Hepatocyte (in vitro differentiated cells): Measurements from ENCODE around the gene FANCD2.

Source experiments
- EZH2phosphoT487 ChIP-seq: fragments of 200-600 bp; sonication (generic); IDR thresholded peaks from one replicate; pipeline ENCODE4 v1.6.1; 2018; ENCODE audit warnings: antibody characterized with exemption, mild to moderate bottlenecking, low read depth, moderate library complexity; ENCODE audit not compliant: unreplicated experiment, severe bottlenecking
- TF ChIP-seq, protein P1 (sequence below): fragments of 200-600 bp; sonication (generic); IDR thresholded peaks from 2 replicates; pipeline ENCODE4 v1.5.1; 2016; ENCODE audit warnings: antibody characterized with exemption, mild to moderate bottlenecking; ENCODE audit not compliant: poor library complexity

DNA sequence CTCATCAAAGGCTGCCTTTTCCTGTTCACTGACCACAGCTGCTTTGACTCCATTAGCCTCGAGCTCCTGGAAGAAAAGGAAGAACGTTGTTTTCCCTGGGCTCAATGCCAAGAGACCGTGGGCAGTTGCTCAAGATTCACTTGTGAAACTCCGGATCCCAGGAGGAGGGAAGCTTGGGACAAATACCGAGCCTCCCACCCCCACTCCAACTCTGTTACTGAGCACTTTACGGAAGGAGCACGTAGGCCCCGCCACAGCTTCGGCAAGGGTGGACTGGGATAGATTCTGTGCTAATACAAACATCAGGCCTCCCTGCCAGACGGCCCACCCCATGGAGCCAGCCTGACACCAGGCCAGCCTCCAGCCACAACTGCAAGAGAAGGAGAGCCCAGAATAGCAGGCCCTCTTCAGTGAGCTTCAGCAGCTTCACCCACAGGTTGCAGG is 10.8 kb upstream of the FANCD2 start:
- TF ChIP-seq EZH2phosphoT487: no peak
- TF ChIP-seq, protein P1, sequence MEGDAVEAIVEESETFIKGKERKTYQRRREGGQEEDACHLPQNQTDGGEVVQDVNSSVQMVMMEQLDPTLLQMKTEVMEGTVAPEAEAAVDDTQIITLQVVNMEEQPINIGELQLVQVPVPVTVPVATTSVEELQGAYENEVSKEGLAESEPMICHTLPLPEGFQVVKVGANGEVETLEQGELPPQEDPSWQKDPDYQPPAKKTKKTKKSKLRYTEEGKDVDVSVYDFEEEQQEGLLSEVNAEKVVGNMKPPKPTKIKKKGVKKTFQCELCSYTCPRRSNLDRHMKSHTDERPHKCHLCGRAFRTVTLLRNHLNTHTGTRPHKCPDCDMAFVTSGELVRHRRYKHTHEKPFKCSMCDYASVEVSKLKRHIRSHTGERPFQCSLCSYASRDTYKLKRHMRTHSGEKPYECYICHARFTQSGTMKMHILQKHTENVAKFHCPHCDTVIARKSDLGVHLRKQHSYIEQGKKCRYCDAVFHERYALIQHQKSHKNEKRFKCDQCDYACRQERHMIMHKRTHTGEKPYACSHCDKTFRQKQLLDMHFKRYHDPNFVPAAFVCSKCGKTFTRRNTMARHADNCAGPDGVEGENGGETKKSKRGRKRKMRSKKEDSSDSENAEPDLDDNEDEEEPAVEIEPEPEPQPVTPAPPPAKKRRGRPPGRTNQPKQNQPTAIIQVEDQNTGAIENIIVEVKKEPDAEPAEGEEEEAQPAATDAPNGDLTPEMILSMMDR: no peak
